ENCODE results near the gene UTP11.

Gene UTP11

DNA sequence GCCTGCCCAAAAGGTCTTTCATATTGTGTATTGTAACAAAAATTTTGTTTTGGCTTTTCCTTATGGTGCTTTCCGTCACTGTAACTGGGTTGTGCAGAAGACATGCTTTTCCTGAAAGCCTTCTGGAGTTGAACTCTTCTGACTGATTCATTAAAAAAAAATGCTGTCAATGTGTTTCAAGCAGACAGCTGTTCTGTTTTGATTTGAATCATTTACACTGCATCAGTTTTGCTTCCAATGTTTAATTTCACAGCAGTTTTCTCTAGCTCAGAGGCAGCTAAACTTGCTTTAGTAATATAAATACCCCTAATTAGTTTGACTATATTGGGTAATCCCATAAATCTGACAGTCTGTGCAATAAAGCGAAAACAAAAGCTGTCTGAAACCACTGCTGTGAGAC, 7.9 kb downstream of the UTP11 start:
- TF ChIP-seq, protein P1, sequence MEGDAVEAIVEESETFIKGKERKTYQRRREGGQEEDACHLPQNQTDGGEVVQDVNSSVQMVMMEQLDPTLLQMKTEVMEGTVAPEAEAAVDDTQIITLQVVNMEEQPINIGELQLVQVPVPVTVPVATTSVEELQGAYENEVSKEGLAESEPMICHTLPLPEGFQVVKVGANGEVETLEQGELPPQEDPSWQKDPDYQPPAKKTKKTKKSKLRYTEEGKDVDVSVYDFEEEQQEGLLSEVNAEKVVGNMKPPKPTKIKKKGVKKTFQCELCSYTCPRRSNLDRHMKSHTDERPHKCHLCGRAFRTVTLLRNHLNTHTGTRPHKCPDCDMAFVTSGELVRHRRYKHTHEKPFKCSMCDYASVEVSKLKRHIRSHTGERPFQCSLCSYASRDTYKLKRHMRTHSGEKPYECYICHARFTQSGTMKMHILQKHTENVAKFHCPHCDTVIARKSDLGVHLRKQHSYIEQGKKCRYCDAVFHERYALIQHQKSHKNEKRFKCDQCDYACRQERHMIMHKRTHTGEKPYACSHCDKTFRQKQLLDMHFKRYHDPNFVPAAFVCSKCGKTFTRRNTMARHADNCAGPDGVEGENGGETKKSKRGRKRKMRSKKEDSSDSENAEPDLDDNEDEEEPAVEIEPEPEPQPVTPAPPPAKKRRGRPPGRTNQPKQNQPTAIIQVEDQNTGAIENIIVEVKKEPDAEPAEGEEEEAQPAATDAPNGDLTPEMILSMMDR (IDR thresholded peaks at IDR 0.05; ENCODE audit: borderline replicate concordance, control extremely low read depth, extremely low read depth, insufficient read depth, missing control alignments), result no peak
- in situ Hi-C loops (cut with MboI; ENCODE audit: low sequenced_read_pairs, unreplicated experiment), result loop anchor here (10.0 kb wide), 1 partner anchor 564 kb away; no protein-coding TSS in a partner anchor
- no peak for DNase-seq (ENCODE audit: low spot score)

GRCh38 chr1:38021969-38022368, 9.4 kb downstream of the UTP11 start:
- in situ Hi-C loops (cut with MboI; ENCODE audit: low sequenced_read_pairs, unreplicated experiment), result loop anchor here (10.0 kb wide), 1 partner anchor 563 kb away; no protein-coding TSS in a partner anchor
- TF ChIP-seq, protein P1 (IDR thresholded peaks at IDR 0.05; ENCODE audit: borderline replicate concordance, control extremely low read depth, extremely low read depth, insufficient read depth, missing control alignments), result no peak
- DNase-seq (ENCODE audit: low spot score), result no peak

GRCh38 chr1:38022810-38023209, 10.3 kb downstream of the UTP11 start:
- DNase-seq (ENCODE audit: low spot score), result no peak
- in situ Hi-C loops (cut with MboI; ENCODE audit: low sequenced_read_pairs, unreplicated experiment), result loop anchor here (10.0 kb wide), 1 partner anchor 562 kb away; no protein-coding TSS in a partner anchor
- TF ChIP-seq, protein P1 (IDR thresholded peaks at IDR 0.05; ENCODE audit: borderline replicate concordance, control extremely low read depth, extremely low read depth, insufficient read depth, missing control alignments), result no peak

GRCh38 chr1:38025233-38025632, 12.7 kb downstream of the UTP11 start:
- TF ChIP-seq, protein P1 (IDR thresholded peaks at IDR 0.05; ENCODE audit: borderline replicate concordance, control extremely low read depth, extremely low read depth, insufficient read depth, missing control alignments), result no peak
- in situ Hi-C loops (cut with MboI; ENCODE audit: low sequenced_read_pairs, unreplicated experiment), result loop anchor here (10.0 to 25.0 kb wide), 2 partner anchors 560 to 787 kb away; no protein-coding TSS in a partner anchor
- no peak for DNase-seq (ENCODE audit: low spot score)

DNA sequence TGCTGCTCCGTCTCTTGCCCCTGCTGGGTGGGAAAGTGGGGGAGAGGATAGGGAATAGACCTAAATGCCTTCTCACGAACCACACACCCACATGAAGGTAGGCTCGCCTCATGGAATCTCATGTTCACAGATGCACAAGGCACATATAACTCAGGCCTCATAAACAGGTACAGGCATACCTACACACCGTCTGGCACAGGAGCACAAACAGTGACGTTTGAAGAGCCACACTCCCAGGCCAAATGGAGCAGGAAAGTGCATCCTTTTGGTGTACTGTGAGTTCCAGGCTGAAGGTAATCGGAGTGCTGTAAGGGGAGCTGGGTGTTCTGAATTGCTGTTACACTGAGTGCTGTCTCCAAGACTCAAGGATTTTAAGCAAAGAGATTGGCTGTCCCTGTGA, 13.1 kb downstream of the UTP11 start:
- no peak for DNase-seq (ENCODE audit: low spot score)
- TF ChIP-seq, protein P1 (IDR thresholded peaks at IDR 0.05; ENCODE audit: borderline replicate concordance, control extremely low read depth, extremely low read depth, insufficient read depth, missing control alignments), result no peak
- in situ Hi-C loops (cut with MboI; ENCODE audit: low sequenced_read_pairs, unreplicated experiment), result loop anchor here (10.0 to 25.0 kb wide), 2 partner anchors 559 to 787 kb away; no protein-coding TSS in a partner anchor

DNA sequence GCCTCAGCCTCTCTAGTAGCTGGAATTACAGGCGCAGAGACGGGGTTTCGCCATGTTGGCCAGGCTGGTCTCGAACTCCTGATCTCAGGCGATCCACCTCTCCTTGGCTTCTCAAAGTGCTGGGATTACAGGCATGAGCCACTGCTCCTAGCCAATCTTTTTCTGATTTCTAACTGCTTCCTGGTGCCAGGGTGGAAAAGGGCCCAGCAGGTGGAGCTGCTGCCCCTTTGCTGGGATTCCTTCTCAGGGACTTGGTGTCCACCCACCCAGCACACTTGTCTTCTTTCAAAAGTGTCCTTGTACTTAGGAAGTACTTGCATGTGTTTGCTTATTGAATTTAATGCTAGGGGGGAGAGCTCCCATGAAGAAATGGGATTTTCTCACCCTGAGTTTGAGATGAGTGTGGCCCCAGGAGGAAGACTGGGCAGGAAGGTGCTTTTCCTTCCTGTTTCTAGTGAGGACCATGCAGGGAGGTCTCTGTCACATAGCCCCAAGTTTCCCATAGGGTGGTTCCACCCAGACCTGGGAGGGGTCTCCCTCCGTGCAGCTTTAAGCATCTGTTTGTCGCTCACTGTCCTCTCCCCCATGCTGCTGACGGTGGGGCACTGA, 14.2 kb downstream of the UTP11 start:
- in situ Hi-C loops (cut with MboI; ENCODE audit: low sequenced_read_pairs, unreplicated experiment), result loop anchor here (10.0 to 25.0 kb wide), 2 partner anchors 558 to 786 kb away; no protein-coding TSS in a partner anchor
- TF ChIP-seq, protein P1 (IDR thresholded peaks at IDR 0.05; ENCODE audit: borderline replicate concordance, control extremely low read depth, extremely low read depth, insufficient read depth, missing control alignments), result peak; percentile 79
- peak; percentile 70 for DNase-seq (ENCODE audit: low spot score)

Measured in GM13976 (cell line).